ENCODE data around the gene TINAG.

DNA sequence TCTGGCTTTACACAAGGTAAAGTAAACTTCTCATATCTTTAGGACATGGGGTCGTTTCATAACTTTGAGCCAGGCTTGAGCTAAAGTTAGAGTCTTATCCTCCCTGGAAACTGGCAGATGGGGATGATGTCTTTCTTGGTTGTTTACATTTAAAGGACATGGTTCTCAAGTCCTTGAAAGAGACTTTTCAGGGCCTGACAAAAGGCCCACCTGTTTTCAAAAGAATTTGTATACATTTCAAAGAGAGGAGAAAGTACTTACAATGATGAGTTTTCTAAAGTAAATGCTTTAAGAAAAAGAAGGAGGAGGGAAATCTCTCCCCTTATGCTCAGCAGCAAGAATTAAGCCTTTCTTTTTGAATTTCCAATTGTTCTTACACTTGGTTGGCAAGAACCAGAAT is 45.7 kb upstream of the TINAG start:
- TF ChIP-seq EZH2phosphoT487 (conservative IDR thresholded peaks at IDR 0.05; ENCODE audit: low read length) = no peak
- TF ChIP-seq, protein P1, sequence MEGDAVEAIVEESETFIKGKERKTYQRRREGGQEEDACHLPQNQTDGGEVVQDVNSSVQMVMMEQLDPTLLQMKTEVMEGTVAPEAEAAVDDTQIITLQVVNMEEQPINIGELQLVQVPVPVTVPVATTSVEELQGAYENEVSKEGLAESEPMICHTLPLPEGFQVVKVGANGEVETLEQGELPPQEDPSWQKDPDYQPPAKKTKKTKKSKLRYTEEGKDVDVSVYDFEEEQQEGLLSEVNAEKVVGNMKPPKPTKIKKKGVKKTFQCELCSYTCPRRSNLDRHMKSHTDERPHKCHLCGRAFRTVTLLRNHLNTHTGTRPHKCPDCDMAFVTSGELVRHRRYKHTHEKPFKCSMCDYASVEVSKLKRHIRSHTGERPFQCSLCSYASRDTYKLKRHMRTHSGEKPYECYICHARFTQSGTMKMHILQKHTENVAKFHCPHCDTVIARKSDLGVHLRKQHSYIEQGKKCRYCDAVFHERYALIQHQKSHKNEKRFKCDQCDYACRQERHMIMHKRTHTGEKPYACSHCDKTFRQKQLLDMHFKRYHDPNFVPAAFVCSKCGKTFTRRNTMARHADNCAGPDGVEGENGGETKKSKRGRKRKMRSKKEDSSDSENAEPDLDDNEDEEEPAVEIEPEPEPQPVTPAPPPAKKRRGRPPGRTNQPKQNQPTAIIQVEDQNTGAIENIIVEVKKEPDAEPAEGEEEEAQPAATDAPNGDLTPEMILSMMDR (IDR thresholded peaks at IDR 0.05; ENCODE audit: insufficient read depth, low read length, poor library complexity, severe bottlenecking) = no peak
